SU-DHL-6 (cell line): ENCODE measurements around the gene CLPTM1L.

Experiments used
- H2AFZ ChIP-seq: fragments of 200-600 bp; sonication (generic); 2 replicates; pipeline ENCODE4 v1.6.1; 2014; ENCODE audit warnings: low read depth, mild to moderate bottlenecking, moderate library complexity, mixed read lengths, antibody characterized with exemption, low read length; ENCODE audit not compliant: severe bottlenecking
- H3F3A ChIP-seq: fragments of 200-600 bp; shearing (Covaris generic); 2 replicates; pipeline ENCODE4 v1.6.0; 2016; ENCODE audit warnings: antibody characterized with exemption, mild to moderate bottlenecking; ENCODE audit not compliant: insufficient read depth
- H3K27ac ChIP-seq: fragments of 200-600 bp; sonication (generic); 2 replicates; pipeline ENCODE4 v1.5.1; 2016; ENCODE audit warnings: low read depth, mild to moderate bottlenecking, low read length, moderate library complexity, mixed read lengths
- H3K27me3 ChIP-seq: fragments of 200-600 bp; sonication (generic), shearing (Covaris generic); 2 replicates; pipeline ENCODE4 v1.6.0; 2014; ENCODE audit warnings: mild to moderate bottlenecking, low read length
- H3K36me3 ChIP-seq: fragments of 200-600 bp; sonication (generic); 2 replicates; pipeline ENCODE4 v1.6.1; 2014; ENCODE audit warnings: mild to moderate bottlenecking, low read length, mixed read lengths
- H3K4me2 ChIP-seq: fragments of 300-600, 200-600 bp; shearing (Covaris generic), sonication (generic); 2 replicates; pipeline ENCODE4 v1.6.0; 2014; ENCODE audit warnings: low read length, low read depth, mild to moderate bottlenecking; ENCODE audit not compliant: poor library complexity, severe bottlenecking
- H3K4me3 ChIP-seq: fragments of 200-600 bp; sonication (generic); 2 replicates; pipeline ENCODE4 v1.5.1; 2014; ENCODE audit warnings: antibody characterized with exemption, low read length, mild to moderate bottlenecking, mixed read lengths; ENCODE audit not compliant: insufficient read depth, poor library complexity, severe bottlenecking
- H3K79me2 ChIP-seq: fragments of 200-600 bp; sonication (generic); 2 replicates; pipeline ENCODE4 v1.6.1; 2014; ENCODE audit warnings: mild to moderate bottlenecking, low read length, moderate library complexity; ENCODE audit not compliant: insufficient read depth
- H3K9ac ChIP-seq: fragments of 200-600 bp; sonication (generic); 2 replicates; pipeline ENCODE4 v1.7.0; 2014; ENCODE audit warnings: mild to moderate bottlenecking, low read length
- H3K9me2 ChIP-seq: fragments of 200-600 bp; sonication (generic); replicated peaks from 2 replicates; pipeline ENCODE4 v1.6.1; 2014; ENCODE audit warnings: low read length; ENCODE audit not compliant: insufficient read depth
- H3K9me3 ChIP-seq: fragments of 200-600 bp; sonication (generic); 2 replicates; pipeline ENCODE4 v1.6.1; 2014; ENCODE audit warnings: low read length, mixed read lengths; ENCODE audit not compliant: insufficient read depth
- H4K20me1 ChIP-seq: fragments of 200-600 bp; sonication (generic); 2 replicates; pipeline ENCODE4 v1.6.1; 2014; ENCODE audit warnings: low read depth, mild to moderate bottlenecking, antibody characterized with exemption, low read length, moderate library complexity, mixed read lengths
- EZH2phosphoT487 ChIP-seq: fragments of 200-600 bp; sonication (generic), shearing (Covaris generic); conservative IDR thresholded peaks from 2 replicates; pipeline ENCODE4 v1.6.1; 2018; ENCODE audit warnings: mild to moderate bottlenecking, antibody characterized with exemption, low read length, moderate library complexity, mixed read lengths
- TF ChIP-seq, protein P1 (sequence below): fragments of 200-600 bp; sonication (generic); IDR thresholded peaks from one replicate; pipeline ENCODE4 v1.5.1; 2017; ENCODE audit warnings: antibody characterized with exemption, mild to moderate bottlenecking, low read length, moderate library complexity; ENCODE audit not compliant: insufficient read depth, poor library complexity, severe bottlenecking

CLPTM1L gene

DNA sequence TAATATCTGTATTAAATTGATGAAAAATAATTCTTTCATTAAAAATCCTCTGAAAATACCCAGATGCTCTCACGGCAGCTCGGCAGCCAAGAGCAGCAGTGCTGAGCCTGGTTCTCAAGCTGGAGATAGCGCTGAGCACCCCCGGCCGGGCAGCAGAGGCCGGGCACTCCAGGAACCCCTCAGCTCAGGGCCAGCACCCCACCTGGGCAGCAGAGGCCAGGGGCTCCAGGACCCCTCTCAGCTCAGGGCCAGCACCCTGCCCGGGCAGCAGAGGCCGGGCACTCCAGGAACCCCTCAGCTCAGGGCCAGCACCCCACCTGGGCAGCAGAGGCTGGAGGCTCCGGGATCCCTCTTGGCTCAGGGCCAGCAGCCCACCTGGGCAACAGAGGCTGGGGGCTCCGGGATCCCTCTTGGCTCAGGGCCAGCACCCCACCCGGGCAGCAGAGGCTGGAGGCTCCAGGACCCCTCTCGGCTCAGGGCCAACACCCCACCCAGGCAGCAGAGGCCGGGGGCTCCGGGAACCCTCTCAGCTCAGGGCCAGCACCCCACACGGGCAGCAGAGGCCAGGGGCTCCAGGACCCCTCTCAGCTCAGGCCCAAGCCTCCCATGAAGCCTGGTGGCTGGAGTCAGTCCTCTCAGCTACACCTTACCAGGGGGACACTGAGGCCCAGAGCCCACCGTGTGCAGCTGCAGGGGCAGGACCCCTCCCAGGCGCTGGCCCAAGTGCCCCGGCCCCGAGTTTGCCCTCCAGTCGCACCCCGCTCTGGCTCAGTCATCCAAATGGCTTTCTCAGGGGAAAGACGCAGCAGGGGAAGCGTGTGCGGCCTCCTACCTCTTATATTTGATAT, 21.7 kb downstream of the CLPTM1L start:
- H3K4me3 ChIP-seq: no peak overlapping the region
- no peak overlapping the region for H3K4me2 ChIP-seq
- no peaks in the 10 kb centered on the region for H4K20me1 ChIP-seq
- peaks cover 16% of the 10 kb centered on the region; the same call in 1 of the 2 replicates for H3K36me3 ChIP-seq
- H3K79me2 ChIP-seq: peaks cover 1% of the 10 kb centered on the region
- TF ChIP-seq, protein P1, sequence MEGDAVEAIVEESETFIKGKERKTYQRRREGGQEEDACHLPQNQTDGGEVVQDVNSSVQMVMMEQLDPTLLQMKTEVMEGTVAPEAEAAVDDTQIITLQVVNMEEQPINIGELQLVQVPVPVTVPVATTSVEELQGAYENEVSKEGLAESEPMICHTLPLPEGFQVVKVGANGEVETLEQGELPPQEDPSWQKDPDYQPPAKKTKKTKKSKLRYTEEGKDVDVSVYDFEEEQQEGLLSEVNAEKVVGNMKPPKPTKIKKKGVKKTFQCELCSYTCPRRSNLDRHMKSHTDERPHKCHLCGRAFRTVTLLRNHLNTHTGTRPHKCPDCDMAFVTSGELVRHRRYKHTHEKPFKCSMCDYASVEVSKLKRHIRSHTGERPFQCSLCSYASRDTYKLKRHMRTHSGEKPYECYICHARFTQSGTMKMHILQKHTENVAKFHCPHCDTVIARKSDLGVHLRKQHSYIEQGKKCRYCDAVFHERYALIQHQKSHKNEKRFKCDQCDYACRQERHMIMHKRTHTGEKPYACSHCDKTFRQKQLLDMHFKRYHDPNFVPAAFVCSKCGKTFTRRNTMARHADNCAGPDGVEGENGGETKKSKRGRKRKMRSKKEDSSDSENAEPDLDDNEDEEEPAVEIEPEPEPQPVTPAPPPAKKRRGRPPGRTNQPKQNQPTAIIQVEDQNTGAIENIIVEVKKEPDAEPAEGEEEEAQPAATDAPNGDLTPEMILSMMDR: no peak
- no peak for TF ChIP-seq EZH2phosphoT487
- H3F3A ChIP-seq: peaks cover 3% of the 10 kb centered on the region
- H2AFZ ChIP-seq: no peak overlapping the region
- no peaks in the 10 kb centered on the region for H3K27me3 ChIP-seq
- no peak overlapping the region for H3K27ac ChIP-seq
- no peak overlapping the region for H3K9ac ChIP-seq
- no peaks in the 10 kb centered on the region for H3K9me2 ChIP-seq
- H3K9me3 ChIP-seq: no peaks in the 10 kb centered on the region

DNA sequence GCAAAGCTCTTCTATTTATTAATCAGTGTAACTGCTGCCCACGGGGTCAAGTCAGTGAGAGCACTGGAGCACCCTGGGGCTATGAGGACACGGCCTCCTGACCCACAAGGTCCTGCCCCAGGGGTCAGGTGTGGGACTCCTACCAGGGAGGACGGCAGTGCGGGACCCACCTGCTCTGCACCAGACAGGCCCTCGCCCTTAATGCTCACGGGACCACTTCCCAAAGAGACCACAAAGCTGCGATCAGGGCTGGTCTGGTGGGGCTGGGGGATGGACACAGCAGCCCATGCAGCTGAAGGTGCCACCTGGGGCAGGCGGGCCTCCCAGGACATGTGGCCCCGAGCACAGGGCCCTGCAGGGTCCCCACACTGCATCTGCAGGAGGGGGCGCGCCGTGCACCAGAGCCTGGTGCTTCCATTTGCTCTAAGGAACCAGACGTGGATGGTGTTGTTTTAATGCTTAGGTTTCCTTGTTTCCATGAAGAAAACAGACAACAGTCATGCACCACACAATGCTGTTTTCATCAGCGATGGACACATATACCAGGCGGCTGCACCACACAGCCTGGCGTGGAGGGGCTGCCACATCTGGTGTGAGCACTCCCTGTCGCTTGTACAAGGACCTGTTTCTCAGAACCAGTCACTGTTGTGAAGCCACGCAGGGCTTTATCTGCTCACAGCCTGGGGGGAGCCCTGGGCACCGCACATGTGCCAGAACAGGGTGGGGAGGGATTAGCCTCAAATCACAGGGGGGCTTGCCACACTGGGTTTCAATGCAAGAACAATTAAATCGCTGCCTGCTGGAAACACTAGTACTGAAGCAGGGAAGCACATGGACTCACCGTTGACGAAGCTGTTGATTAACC, 22.6 kb downstream of the CLPTM1L start:
- no peak overlapping the region for H3K9ac ChIP-seq
- no peaks in the 10 kb centered on the region; the same call in 1 of the 2 replicates for H3K79me2 ChIP-seq
- no peak overlapping the region for H2AFZ ChIP-seq
- no peak for TF ChIP-seq EZH2phosphoT487
- TF ChIP-seq, protein P1: no peak
- H3F3A ChIP-seq: peaks cover 12% of the 10 kb centered on the region
- no peaks in the 10 kb centered on the region for H3K9me2 ChIP-seq
- H3K4me3 ChIP-seq: no peak overlapping the region
- H3K27me3 ChIP-seq: no peaks in the 10 kb centered on the region
- no peaks in the 10 kb centered on the region for H3K9me3 ChIP-seq
- H3K36me3 ChIP-seq: peaks cover 21% of the 10 kb centered on the region; the same call in 1 of the 2 replicates
- H4K20me1 ChIP-seq: no peaks in the 10 kb centered on the region
- no peak overlapping the region for H3K4me2 ChIP-seq
- no peak overlapping the region for H3K27ac ChIP-seq

DNA sequence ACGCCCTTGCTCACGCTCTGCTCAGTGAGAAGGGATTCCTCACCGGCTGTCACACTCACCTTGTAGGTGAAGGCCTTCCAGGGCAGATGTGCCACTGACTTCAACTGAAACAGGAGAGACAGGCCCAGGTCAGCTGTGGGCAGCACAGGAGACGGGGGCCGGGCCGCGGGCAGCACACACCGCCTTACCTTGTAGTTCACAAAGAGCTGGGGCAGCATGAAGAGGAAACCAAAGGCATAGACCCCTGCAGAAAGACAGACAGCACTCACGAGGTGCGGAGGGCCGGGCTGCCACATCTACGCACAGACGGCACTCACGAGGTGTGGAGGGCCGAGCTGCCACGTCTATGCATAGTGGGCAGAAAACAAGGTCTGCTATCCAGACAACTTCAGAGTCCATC, 23.3 kb downstream of the CLPTM1L start:
- Histone ChIP-seq H3K79me2 (no peaks in the 10 kb centered on the region; the same call in 1 of the 2 replicates), H3K9ac (no peak overlapping the region), H4K20me1 (no peaks in the 10 kb centered on the region), H3K4me2 (no peak overlapping the region), H3K9me3 (no peaks in the 10 kb centered on the region), H3K27me3 (no peaks in the 10 kb centered on the region), H3K9me2 (no peaks in the 10 kb centered on the region), H2AFZ (no peak overlapping the region), H3F3A (peaks cover 19% of the 10 kb centered on the region), H3K27ac (no peak overlapping the region), H3K4me3 (no peak overlapping the region), H3K36me3 (peaks cover 21% of the 10 kb centered on the region; the same call in 1 of the 2 replicates)
- TF ChIP-seq, protein P1: no peak
- no peak for TF ChIP-seq EZH2phosphoT487
